DND-41 (cell line): ENCODE data around the gene DENND6B.

ENCODE experiments used
- ATAC-seq: fragments of 200-7000 bp; cut with Tn5 transposase; 3 replicates; pipeline ENCODE4 v1.9.1; 2021; ENCODE audit warnings: low read depth; ENCODE audit not compliant: insufficient read depth
- DNase-seq: peaks from one replicate; pipeline ENCODE4 v3.0.0-alpha.2; 2020
- H2AFZ ChIP-seq: 2 replicates; pipeline ENCODE4 v1.6.0; 2012; ENCODE audit warnings: low read depth, low read length
- H3K27ac ChIP-seq: 2 replicates; pipeline ENCODE4 v1.5.1; 2012; ENCODE audit warnings: low read length, inconsistent platforms
- H3K27me3 ChIP-seq: fragments of 200-600 bp; sonication (generic); 2 replicates; pipeline ENCODE4 v1.6.0; 2012; ENCODE audit warnings: low read length, mild to moderate bottlenecking, inconsistent platforms; ENCODE audit not compliant: insufficient read depth, poor library complexity
- H3K36me3 ChIP-seq: 2 replicates; pipeline ENCODE4 v1.5.1; 2012; ENCODE audit warnings: low read length, inconsistent platforms; ENCODE audit not compliant: insufficient read depth
- H3K4me1 ChIP-seq: 2 replicates; pipeline ENCODE4 v1.5.1; 2012; ENCODE audit warnings: mild to moderate bottlenecking, low read length; ENCODE audit not compliant: insufficient read depth
- H3K4me2 ChIP-seq: 2 replicates; pipeline ENCODE4 v1.6.0; 2012; ENCODE audit warnings: mild to moderate bottlenecking, moderate library complexity, low read length, inconsistent platforms; ENCODE audit not compliant: insufficient read depth
- H3K4me3 ChIP-seq, 2 experiments: fragments of 200-600 bp in 1 of 2; shearing (Covaris generic) in 1 of 2; 2 replicates each; pipeline ENCODE4 v1.5.1; 2012 to 2016; ENCODE audit warnings: inconsistent platforms in 2 of 2, low read length in 2 of 2, mild to moderate bottlenecking in 2 of 2, low read depth in 1 of 2, moderate library complexity in 1 of 2
- H3K79me2 ChIP-seq: 2 replicates; pipeline ENCODE4 v1.6.0; 2012; ENCODE audit warnings: low read length, inconsistent platforms; ENCODE audit not compliant: insufficient read depth
- H3K9ac ChIP-seq: 2 replicates; pipeline ENCODE4 v1.6.0; 2012; ENCODE audit warnings: low read depth, mild to moderate bottlenecking, inconsistent platforms, low read length, moderate library complexity
- H3K9me3 ChIP-seq: 2 replicates; pipeline ENCODE4 v1.5.1; 2012; ENCODE audit warnings: low read length, moderate library complexity, mild to moderate bottlenecking, inconsistent platforms; ENCODE audit not compliant: insufficient read depth, severe bottlenecking
- H4K20me1 ChIP-seq: 2 replicates; pipeline ENCODE4 v1.6.0; 2012; ENCODE audit warnings: low read length; ENCODE audit not compliant: insufficient read depth
- CTCF ChIP-seq: IDR thresholded peaks from 2 replicates; pipeline ENCODE4 v1.5.1; 2012; ENCODE audit warnings: borderline replicate concordance, low read length, moderate library complexity, mild to moderate bottlenecking; ENCODE audit not compliant: poor library complexity, severe bottlenecking; ENCODE audit errors: extremely low read depth
- EZH2 ChIP-seq: IDR thresholded peaks from 3 replicates; pipeline ENCODE4 v1.6.1; 2012; ENCODE audit warnings: borderline replicate concordance, low read depth, mild to moderate bottlenecking, moderate library complexity, low read length, inconsistent platforms; ENCODE audit not compliant: severe bottlenecking

DENND6B gene

DNA sequence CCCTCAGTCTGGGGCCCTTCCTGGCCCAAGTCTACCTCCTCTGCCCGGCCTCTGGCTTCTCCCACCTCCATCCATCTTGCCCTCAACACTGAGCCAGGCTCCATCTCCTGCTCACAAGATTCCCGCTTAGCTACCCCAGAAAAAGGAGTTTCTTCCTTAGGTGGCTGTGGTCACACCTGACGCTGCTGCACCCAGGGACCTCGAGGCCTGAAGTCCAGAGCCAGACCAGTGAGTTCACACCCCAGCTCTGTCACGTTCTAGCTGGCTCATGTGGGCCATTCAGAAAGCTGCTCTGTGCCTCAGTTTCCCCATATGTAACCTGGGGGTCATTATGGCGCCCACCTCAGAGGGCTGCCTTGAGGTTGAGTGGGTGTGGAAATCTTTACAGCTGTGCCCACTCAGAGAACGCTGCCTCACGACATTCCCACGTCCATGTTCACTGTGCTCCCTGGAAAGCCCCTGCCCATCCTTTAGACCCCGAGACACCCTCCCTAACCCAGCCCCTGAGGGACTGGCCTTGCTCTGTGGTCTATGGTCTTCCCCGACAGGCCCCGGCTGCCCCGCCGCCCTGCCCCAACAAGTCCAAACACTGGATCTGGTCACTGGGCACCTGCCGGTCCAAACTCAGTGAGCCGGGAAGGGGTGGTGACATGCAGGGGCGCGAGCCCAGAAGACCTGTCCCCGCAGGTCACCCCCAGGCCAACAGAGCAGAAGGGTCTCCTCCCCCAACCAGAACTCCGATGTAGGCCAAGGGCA, 29.1 kb downstream of the DENND6B start:
- Histone ChIP-seq H3K36me3 (no peaks in the 10 kb centered on the region), H4K20me1 (peaks cover 12% of the 10 kb centered on the region), H3K9me3 (no peaks in the 10 kb centered on the region), H3K4me2 (no peak overlapping the region), H3K9ac (no peak overlapping the region), H3K4me1 (peaks cover 6% of the 10 kb centered on the region), H3K27ac (no peak overlapping the region), H3K27me3 (no peaks in the 10 kb centered on the region), H2AFZ (no peak overlapping the region), H3K79me2 (no peaks in the 10 kb centered on the region), H3K4me3 (no peak overlapping the region)
- DNase-seq (no peak), ATAC-seq (no peak)
- TF ChIP-seq CTCF (no peak), EZH2 (no peak)

- no peaks in the 10 kb centered on the region for H3K36me3 ChIP-seq
- ATAC-seq (no peak), DNase-seq (no peak)
- H4K20me1 ChIP-seq: peaks cover 10% of the 10 kb centered on the region
- no peak overlapping the region for H3K4me3 ChIP-seq
- no peak overlapping the region for H3K27ac ChIP-seq
- H3K27me3 ChIP-seq: no peaks in the 10 kb centered on the region
- no peaks in the 10 kb centered on the region for H3K79me2 ChIP-seq
- no peak for TF ChIP-seq CTCF
- no peak for TF ChIP-seq EZH2
- H3K9me3 ChIP-seq: no peaks in the 10 kb centered on the region
- peaks cover 6% of the 10 kb centered on the region for H3K4me1 ChIP-seq
- no peak overlapping the region for H3K4me2 ChIP-seq
- H3K9ac ChIP-seq: no peak overlapping the region
- H2AFZ ChIP-seq: no peak overlapping the region
These were observed 29.9 kb downstream of the DENND6B start for GRCh38 chr22:50296658-50297490.

- Histone ChIP-seq H3K79me2 (no peaks in the 10 kb centered on the region), H3K9ac (no peak overlapping the region), H3K36me3 (no peaks in the 10 kb centered on the region), H3K4me2 (no peak overlapping the region), H2AFZ (no peak overlapping the region), H3K4me3 (no peak overlapping the region), H3K27ac (no peak overlapping the region), H3K9me3 (no peaks in the 10 kb centered on the region), H3K27me3 (no peaks in the 10 kb centered on the region), H4K20me1 (peaks cover 13% of the 10 kb centered on the region; the same call in 1 of the 2 replicates), H3K4me1 (peaks cover 6% of the 10 kb centered on the region)
- DNase-seq (no peak), ATAC-seq (no peak)
- no peak for TF ChIP-seq CTCF
- TF ChIP-seq EZH2: no peak
These were observed 32.5 kb downstream of the DENND6B start for GRCh38 chr22:50294319-50294656.
